Measurements from ENCODE around the gene GARIN3.

- no peak for TF ChIP-seq POLR2A (IDR thresholded peaks at IDR 0.05; ENCODE audit: low read length)
- no peak for TF ChIP-seq GATA1 (IDR thresholded peaks at IDR 0.05; ENCODE audit: low read depth, low read length)
Observed at GRCh38 chr5:157115012-157115411, 51.1 kb downstream of the GARIN3 start.

All from erythroblast (primary cell).